Measurements from ENCODE around the gene RAD50. TPM values are rescaled to one million over a fixed set of nuclear protein-coding genes. Genes with fewer than 3 reads are reported as not detected.

Gene RAD50
- total RNA-seq, 2 donors from 2014 or later = 29.5 to 37.0 TPM

DNA sequence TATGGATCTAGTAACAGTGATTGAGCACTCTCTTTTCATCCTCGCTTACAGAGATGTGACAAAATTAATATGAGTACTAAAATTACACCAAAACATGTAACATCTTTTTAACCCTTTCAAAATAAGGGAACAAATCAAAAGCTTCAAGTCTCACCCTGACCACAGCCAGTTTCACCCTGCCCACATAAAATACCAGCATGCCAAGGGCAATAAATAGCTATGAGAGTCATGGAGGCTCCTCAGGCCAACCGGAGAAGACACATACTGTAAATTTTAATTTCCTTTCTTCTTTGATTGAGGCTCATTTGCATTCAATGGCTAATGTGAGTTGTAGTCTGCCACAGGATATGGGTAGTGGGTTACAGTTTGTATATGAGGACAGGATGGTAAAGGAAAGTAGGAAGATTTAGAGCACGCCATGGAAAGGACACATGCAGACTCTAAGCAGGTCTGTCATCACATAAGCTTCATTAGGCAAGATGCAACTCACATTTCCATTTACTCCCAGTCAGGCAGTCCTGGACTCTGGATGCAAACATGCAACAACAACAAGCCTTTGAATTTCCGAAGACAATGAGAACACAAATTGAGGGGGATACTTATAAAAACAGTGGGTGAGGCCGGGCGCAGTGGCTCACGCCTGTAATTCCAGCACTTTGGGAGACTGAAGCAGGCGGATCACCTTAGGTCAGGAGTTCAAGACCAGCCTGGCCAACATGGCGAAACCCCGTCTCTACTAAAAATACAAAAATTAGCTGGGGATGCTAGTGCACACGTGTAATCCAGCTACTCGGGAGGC is 128.3 kb downstream of the RAD50 start:
- H3K27ac ChIP-seq = no peak overlapping the region
- H3K27me3 ChIP-seq = no peaks in the 10 kb centered on the region
- H3K4me1 ChIP-seq = no peaks in the 10 kb centered on the region
- intact Hi-C loops (cut with DNase I) = no loop called here
- no peaks in the 10 kb centered on the region for H3K9me3 ChIP-seq
- no peak overlapping the region for H3K9ac ChIP-seq (ENCODE audit: low read depth in 2 of 2, low read length in 2 of 2)
- TF ChIP-seq, protein P1, sequence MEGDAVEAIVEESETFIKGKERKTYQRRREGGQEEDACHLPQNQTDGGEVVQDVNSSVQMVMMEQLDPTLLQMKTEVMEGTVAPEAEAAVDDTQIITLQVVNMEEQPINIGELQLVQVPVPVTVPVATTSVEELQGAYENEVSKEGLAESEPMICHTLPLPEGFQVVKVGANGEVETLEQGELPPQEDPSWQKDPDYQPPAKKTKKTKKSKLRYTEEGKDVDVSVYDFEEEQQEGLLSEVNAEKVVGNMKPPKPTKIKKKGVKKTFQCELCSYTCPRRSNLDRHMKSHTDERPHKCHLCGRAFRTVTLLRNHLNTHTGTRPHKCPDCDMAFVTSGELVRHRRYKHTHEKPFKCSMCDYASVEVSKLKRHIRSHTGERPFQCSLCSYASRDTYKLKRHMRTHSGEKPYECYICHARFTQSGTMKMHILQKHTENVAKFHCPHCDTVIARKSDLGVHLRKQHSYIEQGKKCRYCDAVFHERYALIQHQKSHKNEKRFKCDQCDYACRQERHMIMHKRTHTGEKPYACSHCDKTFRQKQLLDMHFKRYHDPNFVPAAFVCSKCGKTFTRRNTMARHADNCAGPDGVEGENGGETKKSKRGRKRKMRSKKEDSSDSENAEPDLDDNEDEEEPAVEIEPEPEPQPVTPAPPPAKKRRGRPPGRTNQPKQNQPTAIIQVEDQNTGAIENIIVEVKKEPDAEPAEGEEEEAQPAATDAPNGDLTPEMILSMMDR (IDR thresholded peaks at IDR 0.05) = no peak
- DNase-seq = no peak
- no peaks in the 10 kb centered on the region for H3K36me3 ChIP-seq
- no peak overlapping the region for H3K4me3 ChIP-seq

DNA sequence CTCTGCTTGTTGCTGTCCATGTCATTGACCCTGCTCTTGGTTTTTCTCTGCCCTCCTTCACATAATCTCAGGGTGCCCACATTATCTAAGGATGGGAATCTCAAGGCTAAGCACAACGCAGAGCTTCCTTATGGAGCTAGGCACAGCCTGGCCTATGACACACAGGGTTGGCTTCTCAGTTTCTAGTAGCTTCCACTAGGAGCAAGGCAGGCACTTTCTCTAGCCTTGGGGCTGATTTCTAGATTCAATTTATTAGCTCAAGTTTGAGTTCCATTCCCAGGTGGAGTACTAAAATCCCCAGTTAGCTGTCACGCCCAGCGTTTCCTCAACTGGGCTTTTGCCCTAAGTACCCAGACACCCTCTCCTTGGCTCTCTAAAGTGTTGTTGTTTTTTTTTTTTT is 129.4 kb downstream of the RAD50 start:
- Histone ChIP-seq H3K9me3 (no peaks in the 10 kb centered on the region), H3K27ac (no peak overlapping the region), H3K27me3 (no peaks in the 10 kb centered on the region), H3K4me3 (no peak overlapping the region), H3K9ac (ENCODE audit: low read depth in 2 of 2, low read length in 2 of 2) (no peak overlapping the region), H3K36me3 (no peaks in the 10 kb centered on the region), H3K4me1 (no peaks in the 10 kb centered on the region)
- DNase-seq = no peak
- TF ChIP-seq, protein P1 (IDR thresholded peaks at IDR 0.05) = no peak
- intact Hi-C loops (cut with DNase I) = no loop called here

DNA sequence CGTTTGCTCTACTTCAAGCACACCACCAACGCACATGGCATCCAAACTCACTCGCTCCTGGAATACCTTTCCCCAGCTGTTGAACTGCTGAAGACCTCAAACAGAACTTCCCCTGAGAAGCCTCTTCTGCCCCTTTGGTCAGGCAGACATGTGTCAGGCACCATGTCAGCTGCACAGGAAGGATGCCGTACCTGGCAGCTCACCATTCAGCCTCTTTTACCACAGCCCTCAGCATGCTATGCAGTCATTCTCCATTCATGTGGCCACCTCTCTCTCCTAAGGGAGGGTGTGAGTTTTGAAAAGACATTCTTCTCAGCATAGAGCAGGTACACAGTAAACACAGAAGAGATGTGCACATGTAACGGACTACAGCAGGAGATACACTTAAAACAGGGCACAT is 131.2 kb downstream of the RAD50 start:
- TF ChIP-seq, protein P1 (IDR thresholded peaks at IDR 0.05) = no peak
- intact Hi-C loops (cut with DNase I) = no loop called here
- Histone ChIP-seq H3K36me3 (no peaks in the 10 kb centered on the region), H3K9me3 (no peaks in the 10 kb centered on the region), H3K27me3 (no peaks in the 10 kb centered on the region), H3K27ac (no peak overlapping the region), H3K4me3 (no peak overlapping the region), H3K4me1 (no peaks in the 10 kb centered on the region), H3K9ac (ENCODE audit: low read depth in 2 of 2, low read length in 2 of 2) (no peak overlapping the region)
- no peak for DNase-seq

DNA sequence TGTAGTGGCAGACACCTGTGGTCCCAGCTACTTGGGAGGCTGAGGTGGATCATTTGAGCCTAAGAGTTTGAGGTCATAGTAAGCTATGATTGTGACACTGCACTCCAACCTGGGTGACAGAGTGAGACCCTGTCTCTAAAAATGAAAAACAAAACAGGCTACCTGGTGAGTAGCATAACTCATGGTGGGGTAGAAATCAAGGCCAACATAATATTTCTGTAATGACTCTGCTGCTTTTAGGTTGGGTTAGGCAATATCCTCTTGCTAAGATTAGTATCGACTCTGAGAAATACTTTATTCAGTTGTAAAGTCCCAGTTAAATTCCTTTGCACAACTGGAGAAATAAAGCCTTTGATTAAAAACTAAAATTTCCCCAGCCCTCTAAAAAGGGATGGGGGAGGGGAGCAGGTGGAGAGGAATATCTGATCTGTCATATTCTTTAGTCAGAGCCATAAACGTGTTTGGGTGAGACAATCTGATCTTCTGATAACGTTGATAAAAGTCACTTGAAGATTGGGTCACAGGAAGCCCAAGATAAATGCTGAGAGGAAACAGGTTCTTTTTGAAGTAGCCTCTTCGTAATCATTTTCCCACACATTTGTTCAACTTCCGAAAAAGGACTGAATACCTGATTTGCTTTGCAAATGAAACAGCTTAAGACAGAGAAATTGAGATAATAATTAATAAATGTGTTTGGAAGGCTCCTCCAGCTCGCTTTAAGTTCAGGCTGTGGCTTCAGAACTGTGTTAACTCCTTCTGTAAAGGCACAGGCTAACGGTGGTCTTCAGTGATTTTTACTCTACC is 132.0 kb downstream of the RAD50 start:
- Histone ChIP-seq H3K36me3 (no peaks in the 10 kb centered on the region), H3K9me3 (no peaks in the 10 kb centered on the region), H3K4me1 (no peaks in the 10 kb centered on the region), H3K27ac (no peak overlapping the region), H3K27me3 (no peaks in the 10 kb centered on the region), H3K9ac (ENCODE audit: low read depth in 2 of 2, low read length in 2 of 2) (no peak overlapping the region), H3K4me3 (no peak overlapping the region)
- DNase-seq = no peak
- intact Hi-C loops (cut with DNase I) = no loop called here
- TF ChIP-seq, protein P1 (IDR thresholded peaks at IDR 0.05) = no peak

DNA sequence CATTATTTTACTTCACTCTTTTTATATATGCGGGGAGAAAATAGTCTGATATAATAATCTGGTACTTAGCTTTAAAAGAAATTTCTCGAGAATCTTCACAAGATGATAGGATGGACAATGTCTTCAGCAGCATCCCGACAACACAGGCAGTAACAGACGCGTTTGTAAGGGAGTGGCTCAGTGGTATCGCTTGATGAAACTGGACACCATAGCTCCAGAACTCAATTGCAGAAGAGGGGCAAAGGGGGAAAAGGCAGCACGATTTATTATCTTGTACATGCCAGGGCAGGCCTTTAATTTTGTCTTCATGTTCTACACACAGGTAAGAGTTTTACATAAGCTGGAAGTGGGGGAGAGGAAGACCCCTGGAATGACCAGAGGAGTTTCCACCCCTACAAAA is 132.7 kb downstream of the RAD50 start:
- no peaks in the 10 kb centered on the region for H3K4me1 ChIP-seq
- H3K27ac ChIP-seq = no peak overlapping the region
- H3K27me3 ChIP-seq = no peaks in the 10 kb centered on the region
- no peaks in the 10 kb centered on the region for H3K9me3 ChIP-seq
- intact Hi-C loops (cut with DNase I) = no loop called here
- DNase-seq = no peak
- TF ChIP-seq, protein P1 (IDR thresholded peaks at IDR 0.05) = no peak
- H3K36me3 ChIP-seq = no peaks in the 10 kb centered on the region
- H3K9ac ChIP-seq (ENCODE audit: low read depth in 2 of 2, low read length in 2 of 2) = no peak overlapping the region
- H3K4me3 ChIP-seq = no peak overlapping the region
